Hair follicle dermal papilla cell (primary cell): ENCODE data around the gene ZNF235. TPM values are rescaled to one million over a fixed set of nuclear protein-coding genes. Genes with fewer than 3 reads are reported as not detected.

ENCODE experiments used
- small RNA-seq: library from RNA; depleted of rRNA; stranded (forward); fragments of <200 nt; gene quantifications from one replicate; pipeline ENCODE3, GENCODE V24; 2012
- total RNA-seq: library from RNA; depleted of rRNA; stranded (reverse); fragments of >200 nt; gene quantifications from 2 replicates; pipeline ENCODE4 v1.2.3, GENCODE V29; 2012

The ZNF235 gene
- 5.7 and 7.5 TPM in 2 replicates for total RNA-seq

DNA sequence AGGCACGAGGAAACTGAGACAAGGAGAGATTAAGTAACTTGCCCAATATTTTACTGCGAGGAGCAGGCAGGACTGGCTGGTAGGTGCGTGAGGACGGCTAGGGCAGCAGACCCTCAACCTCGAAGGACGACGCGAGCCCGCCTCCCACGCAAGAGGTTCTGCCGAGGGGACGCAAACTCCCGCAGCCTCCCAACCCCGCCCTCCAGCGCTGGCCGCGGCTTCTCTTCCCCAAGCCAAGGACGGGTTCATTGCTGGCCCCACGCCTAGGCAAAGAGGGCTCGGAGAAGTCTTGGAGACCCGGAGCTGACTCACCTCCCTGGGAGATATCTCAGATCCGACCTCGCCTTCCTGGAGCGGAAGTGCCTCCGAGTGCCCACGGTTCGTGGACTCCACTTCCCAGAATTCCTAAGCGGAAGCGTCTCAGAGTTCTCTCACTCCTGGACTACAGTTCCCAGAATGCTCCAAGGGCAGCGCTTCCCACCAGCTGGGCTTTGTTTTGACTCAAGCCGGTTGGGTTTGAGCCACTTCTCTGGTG is at the start of gene ZNF235:
Gene ZNF235 (minus strand): TSS at position 367 of the 535 bp plus-strand sequence. CDS start 1,621 bp downstream, outside the sequence.

Small RNAs within 50 kb of the gene (small RNA-seq; reads per million reads assigned to genes)
- gene NDUFA3P1: not detected

Other genes with a start within 250 kb of the ZNF235 start
- gene ZNF284, start 232.9 kb downstream of the ZNF235 start, total RNA-seq: 3.2 and 3.4 TPM in 2 replicates
- gene ZNF224, start 210.7 kb downstream of the ZNF235 start, total RNA-seq: 32.1 and 38.9 TPM in 2 replicates
- gene ZNF225, start 191.6 kb downstream of the ZNF235 start, total RNA-seq: 5.6 and 6.5 TPM in 2 replicates
- 10.6 and 12.0 TPM in 2 replicates for gene ZNF234, start 163.5 kb downstream of the ZNF235 start, total RNA-seq
- gene ZNF226, start 139.9 kb downstream of the ZNF235 start, total RNA-seq: 17.6 and 17.8 TPM in 2 replicates
- 14.9 and 15.7 TPM in 2 replicates for gene ZNF227, start 92.5 kb downstream of the ZNF235 start, total RNA-seq
- 1.1 and 1.9 TPM in 2 replicates for gene ZNF233, start 45.1 kb downstream of the ZNF235 start, total RNA-seq
- 7.9 and 9.1 TPM in 2 replicates for gene ZNF112, start 51.7 kb upstream of the ZNF235 start, total RNA-seq
- 2.8 and 2.9 TPM in 2 replicates for gene ZNF285, start 96.6 kb upstream of the ZNF235 start, total RNA-seq
- 17.2 and 20.9 TPM in 2 replicates for gene ZNF229, start 143.4 kb upstream of the ZNF235 start, total RNA-seq
- gene ZNF180, start 195.5 kb upstream of the ZNF235 start, total RNA-seq: 6.8 and 12.0 TPM in 2 replicates
- not detected in 2 replicates for gene CEACAM20, start 224.7 kb upstream of the ZNF235 start, total RNA-seq